OCI-LY7 (cell line): ENCODE measurements around the gene KLHL11. TPM values are rescaled to one million over a fixed set of nuclear protein-coding genes. Genes with fewer than 3 reads are reported as not detected.

ENCODE experiments used
- BruUV-seq: library from RNA; stranded (reverse); fragments of 400-500 nt; replicated peaks from 2 replicates; lab custom pipeline; 2021; lab: Mats Ljungman, UMichigan
- CTCF ChIA-PET: fragments of 300-600 bp; sonication (Branson Sonifier 250); formaldehyde crosslinking; loops from one replicate; lab custom pipeline; 2022; ENCODE audit warnings: antibody characterized with exemption; ENCODE audit not compliant: unreplicated experiment; lab: Charles Lee
- POLR2A ChIA-PET: fragments of 300-600 bp; sonication (Branson Sonifier 250); formaldehyde crosslinking; loops from one replicate; lab custom pipeline; 2022; ENCODE audit warnings: antibody characterized with exemption; lab: Charles Lee
- DNase-seq: peaks from one replicate; pipeline ENCODE4 v3.0.0-alpha.2; 2015; ENCODE audit warnings: low spot score
- H2AFZ ChIP-seq: fragments of 200-600 bp; sonication (generic), shearing (Covaris generic); 2 replicates; pipeline ENCODE4 v1.6.1; 2014; ENCODE audit warnings: mild to moderate bottlenecking, antibody characterized with exemption, low read length, moderate library complexity
- H3K27ac ChIP-seq: fragments of 200-600 bp; sonication (generic); 2 replicates; pipeline ENCODE4 v1.5.1; 2014; ENCODE audit warnings: mixed run types, low read depth, mild to moderate bottlenecking, moderate library complexity, low read length, inconsistent platforms; ENCODE audit not compliant: poor library complexity, severe bottlenecking
- H3K36me3 ChIP-seq: fragments of 200-600 bp; sonication (generic); 2 replicates; pipeline ENCODE4 v1.6.1; 2014; ENCODE audit warnings: mild to moderate bottlenecking, antibody characterized with exemption, low read length, moderate library complexity, mixed read lengths; ENCODE audit not compliant: insufficient read depth
- H3K4me1 ChIP-seq: fragments of 200-600 bp; sonication (generic); 2 replicates; pipeline ENCODE4 v1.5.1; 2014; ENCODE audit warnings: mild to moderate bottlenecking, low read length; ENCODE audit not compliant: insufficient read depth, poor library complexity, severe bottlenecking
- H3K4me2 ChIP-seq: fragments of 200-600 bp; sonication (generic); 2 replicates; pipeline ENCODE4 v1.6.1; 2014; ENCODE audit warnings: mild to moderate bottlenecking, low read length
- H3K4me3 ChIP-seq: fragments of 200-600 bp; sonication (generic); 2 replicates; pipeline ENCODE4 v1.5.1; 2014; ENCODE audit warnings: mild to moderate bottlenecking, low read depth, low read length; ENCODE audit not compliant: poor library complexity, severe bottlenecking
- H3K79me2 ChIP-seq: fragments of 200-600 bp; sonication (generic); 2 replicates; pipeline ENCODE4 v1.6.1; 2016; ENCODE audit warnings: low read depth, mild to moderate bottlenecking, low read length, moderate library complexity, mixed read lengths; ENCODE audit not compliant: insufficient read depth
- H3K9me2 ChIP-seq: fragments of 200-600 bp; sonication (generic); 2 replicates; pipeline ENCODE4 v1.6.1; 2016; ENCODE audit warnings: mild to moderate bottlenecking, low read length, mixed read lengths; ENCODE audit not compliant: insufficient read depth
- H3K9me3 ChIP-seq: fragments of 200-600 bp; sonication (generic); 2 replicates; pipeline ENCODE4 v1.6.1; 2014; ENCODE audit warnings: mild to moderate bottlenecking, mixed run types, low read length, mixed read lengths
- H4K20me1 ChIP-seq: fragments of 200-600 bp; sonication (generic); 2 replicates; pipeline ENCODE4 v1.6.1; 2014; ENCODE audit warnings: mild to moderate bottlenecking, antibody characterized with exemption, low read length, moderate library complexity, mixed read lengths; ENCODE audit not compliant: insufficient read depth
- CTCF ChIP-seq: fragments of 200-600 bp; sonication (generic); conservative IDR thresholded peaks from 2 replicates; pipeline ENCODE4 v1.5.1; 2014; ENCODE audit warnings: mild to moderate bottlenecking, antibody characterized with exemption, low read length, moderate library complexity, mixed read lengths
- EZH2phosphoT487 ChIP-seq: fragments of 200-600 bp; sonication (generic); IDR thresholded peaks from 2 replicates; pipeline ENCODE4 v1.6.1; 2018; ENCODE audit warnings: low read depth, borderline replicate concordance, mild to moderate bottlenecking, mixed run types, antibody characterized with exemption, low read length, moderate library complexity, mixed read lengths
- intact Hi-C: fragments of 100-400 bp; cut with micrococcal nuclease; formaldehyde crosslinking; loops from one replicate; pipeline ENCODE4 v1.10.0; 2022; ENCODE audit not compliant: unreplicated experiment
- total RNA-seq, 2 experiments: library from RNA; depleted of rRNA in 1 of 2; stranded (reverse); fragments of >200 nt in 1 of 2; shearing (Covaris generic) in 1 of 2; gene quantifications; 2 replicates each; pipeline ENCODE4 v1.2.3, GENCODE V29; 2014 to 2022

Gene KLHL11
- total RNA-seq, 2 experiments from 2014 or later, result 20.9 to 35.4 TPM

DNA sequence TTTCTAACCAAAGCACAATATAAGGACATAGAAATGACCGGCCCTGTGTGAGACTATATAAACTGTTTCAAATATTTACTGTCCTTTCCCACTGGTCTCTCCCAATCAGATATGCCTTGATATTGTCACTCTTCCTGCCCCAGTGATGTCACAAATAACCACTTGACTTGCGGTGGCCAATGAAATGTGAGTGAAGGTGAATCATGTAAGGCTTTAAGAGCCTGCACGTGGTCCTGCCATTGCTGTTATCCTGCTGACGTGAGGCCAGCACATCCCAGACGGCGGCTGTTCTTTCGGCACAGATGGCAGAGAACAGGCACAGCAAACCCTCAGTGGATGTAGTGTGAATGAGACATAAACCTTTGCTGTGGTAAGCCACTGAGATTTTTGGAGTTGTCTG, 5.4 kb upstream of the KLHL11 start:
- ChIA-PET CTCF (interaction anchor here (0.5 kb wide), 1 partner anchor 321 kb away, joined by 5 read pairs; no protein-coding TSS in a partner anchor), POLR2A (interaction anchor here (0.6 to 0.7 kb wide), 2 partner anchors 116 to 139 kb away, joined by 3 read pairs; no protein-coding TSS in a partner anchor)
- Histone ChIP-seq H3K4me1 (no peaks in the 10 kb centered on the region), H3K9me3 (no peaks in the 10 kb centered on the region), H2AFZ (no peak overlapping the region), H3K9me2 (no peaks in the 10 kb centered on the region), H3K79me2 (no peaks in the 10 kb centered on the region), H3K4me3 (no peak overlapping the region), H3K4me2 (no peak overlapping the region), H3K27ac (no peak overlapping the region), H4K20me1 (no peaks in the 10 kb centered on the region), H3K36me3 (peaks cover 81% of the 10 kb centered on the region)
- no peak for DNase-seq
- no peak for TF ChIP-seq EZH2phosphoT487
- no peak for TF ChIP-seq CTCF
- BruUV-seq, result no TSS peak
- intact Hi-C loops, result no loop called here

DNA sequence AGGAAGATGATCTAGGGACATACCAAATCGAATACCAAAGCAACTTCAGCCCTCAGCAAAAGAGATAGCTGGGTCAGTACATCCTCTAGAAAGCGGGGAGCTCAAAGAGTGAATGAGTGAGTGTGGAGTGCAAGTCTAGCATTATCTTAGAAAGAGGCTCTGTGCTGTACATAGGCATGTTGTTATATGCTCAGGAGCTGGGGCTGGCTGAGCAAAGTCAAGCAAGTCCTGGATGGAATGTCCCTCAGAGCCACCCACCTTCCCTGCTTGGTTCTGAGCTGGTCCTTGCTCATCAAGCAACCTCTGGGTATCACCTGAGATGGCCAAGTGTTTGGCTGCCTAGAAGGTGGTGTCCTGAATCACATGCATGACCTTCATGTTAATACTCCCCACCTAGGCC, 4.9 kb upstream of the KLHL11 start:
- Histone ChIP-seq H3K9me2 (no peaks in the 10 kb centered on the region), H3K4me2 (no peak overlapping the region), H3K4me1 (no peaks in the 10 kb centered on the region), H3K9me3 (no peaks in the 10 kb centered on the region), H4K20me1 (no peaks in the 10 kb centered on the region), H3K79me2 (no peaks in the 10 kb centered on the region), H3K4me3 (no peak overlapping the region), H2AFZ (no peak overlapping the region), H3K27ac (no peak overlapping the region), H3K36me3 (peaks cover 80% of the 10 kb centered on the region)
- DNase-seq, result no peak
- ChIA-PET POLR2A (interaction anchor here (0.7 kb wide), 1 partner anchor 115 kb away, joined by 3 read pairs; no protein-coding TSS in a partner anchor), CTCF (no interaction called here)
- BruUV-seq, result no TSS peak
- TF ChIP-seq EZH2phosphoT487 (no peak), CTCF (no peak)
- intact Hi-C loops, result no loop called here

DNA sequence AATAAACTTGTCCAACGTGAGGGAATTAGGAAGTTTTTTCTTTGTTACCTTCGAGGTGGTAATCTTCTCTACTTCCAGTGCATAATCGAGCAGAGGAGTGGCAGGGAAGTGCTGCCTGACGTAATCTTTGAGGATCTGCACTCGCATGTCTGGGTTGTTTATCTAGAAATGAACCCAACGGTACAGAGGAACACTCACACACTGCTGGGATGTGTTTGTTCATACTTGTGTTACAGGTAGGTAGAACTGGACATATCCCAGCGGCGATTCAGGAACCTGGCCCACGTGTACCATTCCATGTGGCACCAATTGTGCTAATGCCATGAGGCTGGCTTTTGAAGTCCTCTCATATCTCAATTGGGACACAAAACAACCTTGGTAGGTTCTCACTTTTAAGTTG, 4.2 kb upstream of the KLHL11 start:
- peaks cover 74% of the 10 kb centered on the region for H3K36me3 ChIP-seq
- peaks cover 4% of the 10 kb centered on the region for H3K79me2 ChIP-seq
- no peak overlapping the region for H3K4me3 ChIP-seq
- TF ChIP-seq CTCF, result no peak
- no peak for TF ChIP-seq EZH2phosphoT487
- POLR2A ChIA-PET, result no interaction called here
- H3K4me1 ChIP-seq, result no peaks in the 10 kb centered on the region
- H3K9me3 ChIP-seq, result no peaks in the 10 kb centered on the region
- H3K9me2 ChIP-seq, result no peaks in the 10 kb centered on the region
- H3K27ac ChIP-seq, result no peak overlapping the region
- H2AFZ ChIP-seq, result no peak overlapping the region
- CTCF ChIA-PET, result no interaction called here
- intact Hi-C loops, result loop anchor here (5.0 kb wide), 1 partner anchor 132 kb away; no protein-coding TSS in a partner anchor
- BruUV-seq, result no TSS peak
- no peaks in the 10 kb centered on the region for H4K20me1 ChIP-seq
- DNase-seq, result no peak
- H3K4me2 ChIP-seq, result no peak overlapping the region
